ENCODE data around the gene ERMARD.

The ERMARD gene

DNA sequence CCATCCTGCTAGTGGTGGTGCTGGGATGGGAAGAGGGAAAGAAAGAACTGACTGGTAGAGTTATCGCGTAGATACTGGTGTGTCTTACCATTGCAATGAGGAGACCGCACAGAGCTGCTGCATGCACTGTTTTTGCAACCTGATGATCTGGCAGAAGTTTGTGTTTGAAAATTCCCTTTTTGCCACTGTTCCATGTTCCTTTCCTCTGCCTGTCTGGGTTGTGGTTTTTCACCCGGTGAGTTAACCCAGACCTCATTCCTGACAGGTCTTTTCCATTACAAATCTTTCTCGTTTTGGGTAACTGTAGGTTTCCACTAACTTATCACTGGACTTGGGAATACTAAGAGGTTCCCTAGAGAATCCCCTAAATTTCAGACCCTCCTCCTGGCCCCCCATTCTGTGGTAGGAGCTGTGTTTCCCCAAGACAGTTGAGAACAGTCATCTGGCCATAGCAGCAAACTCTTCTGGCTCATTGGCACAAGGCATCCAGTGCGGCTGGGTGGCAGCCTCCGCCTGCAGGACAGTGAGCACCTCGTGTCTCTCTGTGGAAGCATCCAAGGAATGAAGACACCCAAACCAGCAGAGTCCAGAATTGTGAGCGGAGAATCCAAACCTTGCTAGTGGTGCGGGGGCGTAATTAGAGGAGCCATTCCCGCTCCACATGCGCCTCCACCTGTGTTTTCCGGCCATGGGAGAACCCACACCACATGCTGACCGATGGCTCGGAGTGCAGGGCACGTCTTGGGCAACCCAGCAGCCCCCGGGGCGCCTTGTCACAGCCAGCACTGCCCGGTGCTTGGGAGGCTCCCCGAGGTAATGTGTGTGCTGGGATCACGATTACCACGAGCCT, 32.8 kb downstream of the ERMARD start:
- H3K4me1 Mint-ChIP-seq, result peaks cover 3% of the 10 kb centered on the region
- no peaks in the 10 kb centered on the region for H3K9me3 Mint-ChIP-seq
- H3K4me3 Mint-ChIP-seq, result no peak overlapping the region
- no peak for DNase-seq
- peaks cover 16% of the 10 kb centered on the region for H3K36me3 Mint-ChIP-seq
- CTCF ChIA-PET, result interaction anchor here (1.6 kb wide), 1 partner anchor 10 kb away, joined by 4 read pairs; no protein-coding TSS in a partner anchor
- peaks cover 4% of the 10 kb centered on the region for H3K27me3 Mint-ChIP-seq
- no peak overlapping the region for H3K27ac Mint-ChIP-seq

GRCh38 chr6:169784821-169785340, 33.5 kb downstream of the ERMARD start:
- H3K4me3 Mint-ChIP-seq, result no peak overlapping the region
- DNase-seq, result no peak
- no peak overlapping the region for H3K27ac Mint-ChIP-seq
- peaks cover 16% of the 10 kb centered on the region for H3K36me3 Mint-ChIP-seq
- peaks cover 9% of the 10 kb centered on the region for H3K27me3 Mint-ChIP-seq
- CTCF ChIA-PET, result interaction anchor here (1.2 kb wide), 1 partner anchor 12 kb away, joined by 4 read pairs; no protein-coding TSS in a partner anchor
- no peaks in the 10 kb centered on the region for H3K9me3 Mint-ChIP-seq
- H3K4me1 Mint-ChIP-seq, result peaks cover 7% of the 10 kb centered on the region

GRCh38 chr6:169785566-169785965, 34.1 kb downstream of the ERMARD start:
- H3K4me3 Mint-ChIP-seq, result no peak overlapping the region
- peaks cover 14% of the 10 kb centered on the region for H3K4me1 Mint-ChIP-seq
- peaks cover 12% of the 10 kb centered on the region for H3K36me3 Mint-ChIP-seq
- no peak for DNase-seq
- H3K27ac Mint-ChIP-seq, result no peak overlapping the region
- CTCF ChIA-PET, result interaction anchor here (1.2 kb wide), 1 partner anchor 13 kb away, joined by 4 read pairs; no protein-coding TSS in a partner anchor
- H3K27me3 Mint-ChIP-seq, result peaks cover 16% of the 10 kb centered on the region
- no peaks in the 10 kb centered on the region for H3K9me3 Mint-ChIP-seq

- Mint-ChIP-seq H3K9me3 (no peaks in the 10 kb centered on the region), H3K36me3 (peaks cover 12% of the 10 kb centered on the region), H3K27ac (no peak overlapping the region), H3K4me3 (no peak overlapping the region), H3K4me1 (peaks cover 19% of the 10 kb centered on the region), H3K27me3 (peaks cover 22% of the 10 kb centered on the region)
- no peak for DNase-seq
- CTCF ChIA-PET, result no interaction called here
Observed at GRCh38 chr6:169786349-169786748, 34.9 kb downstream of the ERMARD start.

GRCh38 chr6:169787797-169788196, 36.4 kb downstream of the ERMARD start:
- CTCF ChIA-PET, result interaction anchor here (0.6 kb wide), 1 partner anchor 726 kb away, joined by 4 read pairs; no protein-coding TSS in a partner anchor
- Mint-ChIP-seq H3K4me1 (peaks cover 20% of the 10 kb centered on the region), H3K27ac (no peak overlapping the region), H3K36me3 (peaks cover 10% of the 10 kb centered on the region), H3K27me3 (peaks cover 37% of the 10 kb centered on the region), H3K4me3 (no peak overlapping the region), H3K9me3 (no peaks in the 10 kb centered on the region)
- no peak for DNase-seq

- H3K27ac Mint-ChIP-seq, result no peak overlapping the region
- no peaks in the 10 kb centered on the region for H3K9me3 Mint-ChIP-seq
- CTCF ChIA-PET, result interaction anchor here (0.6 to 3.3 kb wide), 3 partner anchors 15 to 78 kb away, joined by 3 to 35 read pairs (median 17); no protein-coding TSS in a partner anchor
- peaks cover 20% of the 10 kb centered on the region for H3K4me1 Mint-ChIP-seq
- DNase-seq, result no peak
- peaks cover 47% of the 10 kb centered on the region for H3K27me3 Mint-ChIP-seq
- H3K36me3 Mint-ChIP-seq, result peaks cover 2% of the 10 kb centered on the region
- no peak overlapping the region for H3K4me3 Mint-ChIP-seq
Observed at GRCh38 chr6:169788809-169789145, 37.4 kb downstream of the ERMARD start.

GRCh38 chr6:169789146-169789943, 37.9 kb downstream of the ERMARD start:
- no peaks in the 10 kb centered on the region for H3K36me3 Mint-ChIP-seq
- peaks cover 52% of the 10 kb centered on the region for H3K27me3 Mint-ChIP-seq
- H3K27ac Mint-ChIP-seq, result no peak overlapping the region
- peak overlapping the region; percentile 72 for H3K4me3 Mint-ChIP-seq
- no peaks in the 10 kb centered on the region for H3K9me3 Mint-ChIP-seq
- no peak for DNase-seq
- CTCF ChIA-PET, result interaction anchor here (0.6 to 3.3 kb wide), 14 partner anchors 9 to 743 kb away, joined by 3 to 35 read pairs (median 4); no protein-coding TSS in a partner anchor
- peaks cover 20% of the 10 kb centered on the region for H3K4me1 Mint-ChIP-seq

DNA sequence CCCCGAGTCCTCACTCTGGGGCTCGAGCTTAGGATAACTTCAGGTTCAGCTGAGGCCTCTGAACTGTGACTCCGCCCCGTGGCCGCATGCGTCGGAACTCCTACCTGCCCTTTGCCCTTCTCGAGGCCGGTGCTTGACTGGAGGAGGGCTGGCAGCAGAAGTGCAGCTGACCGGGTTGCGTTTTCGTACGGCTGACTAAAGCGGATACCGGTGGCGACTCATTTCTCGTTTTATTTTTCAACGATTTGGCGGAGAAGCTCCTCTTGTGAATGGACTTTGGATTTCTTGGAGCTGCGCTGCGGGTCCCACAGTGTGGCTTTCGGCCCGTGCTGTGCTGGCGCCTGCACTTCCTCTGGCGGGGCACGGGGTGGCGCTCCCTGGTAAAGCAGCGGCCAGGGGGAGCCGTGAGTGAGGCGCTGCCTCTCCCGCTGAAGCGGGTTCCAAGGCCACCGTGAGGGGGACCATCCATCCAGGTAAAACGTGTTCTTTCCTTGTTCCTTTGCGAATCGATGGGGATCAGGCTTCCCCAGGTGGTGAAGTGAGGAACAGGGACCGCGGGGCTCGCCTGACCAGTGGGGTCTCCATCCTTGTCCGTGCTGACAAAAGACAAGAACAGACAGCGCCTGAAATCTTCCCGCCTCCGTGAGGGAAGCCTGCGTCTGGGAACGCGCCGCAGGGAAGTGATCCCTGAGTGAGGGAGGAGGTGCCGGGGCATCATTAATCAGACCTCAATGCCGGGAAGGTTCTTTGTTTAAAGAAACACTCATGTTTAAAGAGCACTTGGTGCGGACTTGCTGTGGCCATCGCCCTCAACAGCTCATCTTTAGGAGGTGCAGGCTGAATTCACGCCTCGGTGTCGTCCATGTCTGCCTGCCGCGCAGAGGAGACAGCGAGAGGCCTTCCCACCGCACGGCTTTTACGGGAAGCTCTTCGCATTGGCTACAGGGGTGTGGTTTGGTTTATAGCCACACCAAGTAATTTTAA, 38.8 kb downstream of the ERMARD start:
- Mint-ChIP-seq H3K4me1 (peaks cover 20% of the 10 kb centered on the region), H3K27ac (no peak overlapping the region), H3K36me3 (no peaks in the 10 kb centered on the region), H3K4me3 (peak overlapping the region; percentile 72), H3K9me3 (no peaks in the 10 kb centered on the region), H3K27me3 (peaks cover 61% of the 10 kb centered on the region)
- DNase-seq, result peak; percentile 79
- CTCF ChIA-PET, result interaction anchor here (0.6 to 3.3 kb wide), 24 partner anchors 8 to 762 kb away, joined by 3 to 35 read pairs (median 4); no protein-coding TSS in a partner anchor

GRCh38 chr6:169791721-169792131, 40.3 kb downstream of the ERMARD start:
- H3K27me3 Mint-ChIP-seq, result peaks cover 67% of the 10 kb centered on the region
- DNase-seq, result no peak
- no peaks in the 10 kb centered on the region for H3K36me3 Mint-ChIP-seq
- H3K4me3 Mint-ChIP-seq, result no peak overlapping the region
- no peaks in the 10 kb centered on the region for H3K9me3 Mint-ChIP-seq
- CTCF ChIA-PET, result interaction anchor here (1.1 to 2.4 kb wide), 4 partner anchors 76 to 738 kb away, joined by 3 to 13 read pairs (median 3); no protein-coding TSS in a partner anchor
- H3K4me1 Mint-ChIP-seq, result peaks cover 20% of the 10 kb centered on the region
- no peak overlapping the region for H3K27ac Mint-ChIP-seq

DNA sequence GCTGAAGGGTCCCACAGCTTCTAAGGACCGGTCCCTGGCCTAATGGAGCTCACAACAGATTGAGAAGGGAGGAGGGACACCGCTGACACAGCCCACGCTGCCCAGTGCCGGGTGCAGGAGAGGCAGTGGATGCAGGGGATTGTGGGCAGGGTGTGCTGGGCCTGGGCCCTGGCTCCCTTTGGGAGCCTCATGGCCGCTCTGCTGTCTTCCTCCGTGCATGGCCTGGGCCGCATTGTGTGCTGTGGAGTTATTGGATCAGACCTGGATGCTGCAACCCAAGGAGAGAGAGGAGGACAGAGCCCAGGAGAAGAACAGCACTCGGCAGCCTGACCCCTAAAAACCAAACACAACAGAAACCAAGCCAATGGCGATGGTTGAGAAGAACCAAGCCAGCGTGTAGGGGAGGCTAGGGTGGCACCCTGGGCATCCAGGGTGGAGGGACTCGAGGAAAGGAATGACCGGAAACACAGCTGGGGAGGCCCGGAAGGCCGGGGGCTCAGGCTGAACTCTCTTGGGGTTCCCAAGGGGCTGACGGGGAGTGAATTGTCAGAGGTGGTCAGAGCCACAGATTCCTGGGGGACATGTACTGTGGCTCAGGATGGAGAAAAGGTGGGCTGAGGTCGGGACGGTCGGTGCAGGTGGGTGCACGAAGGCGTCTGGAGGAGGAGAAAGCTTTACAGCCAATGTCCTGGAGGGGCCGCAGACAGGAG, 41.0 kb downstream of the ERMARD start:
- no peaks in the 10 kb centered on the region for H3K36me3 Mint-ChIP-seq
- H3K4me1 Mint-ChIP-seq, result peaks cover 20% of the 10 kb centered on the region
- no peak overlapping the region for H3K4me3 Mint-ChIP-seq
- CTCF ChIA-PET, result interaction anchor here (1.4 kb wide), 1 partner anchor 11 kb away, joined by 3 read pairs; no protein-coding TSS in a partner anchor
- no peaks in the 10 kb centered on the region for H3K9me3 Mint-ChIP-seq
- H3K27ac Mint-ChIP-seq, result no peak overlapping the region
- peaks cover 71% of the 10 kb centered on the region for H3K27me3 Mint-ChIP-seq
- DNase-seq, result no peak

DNA sequence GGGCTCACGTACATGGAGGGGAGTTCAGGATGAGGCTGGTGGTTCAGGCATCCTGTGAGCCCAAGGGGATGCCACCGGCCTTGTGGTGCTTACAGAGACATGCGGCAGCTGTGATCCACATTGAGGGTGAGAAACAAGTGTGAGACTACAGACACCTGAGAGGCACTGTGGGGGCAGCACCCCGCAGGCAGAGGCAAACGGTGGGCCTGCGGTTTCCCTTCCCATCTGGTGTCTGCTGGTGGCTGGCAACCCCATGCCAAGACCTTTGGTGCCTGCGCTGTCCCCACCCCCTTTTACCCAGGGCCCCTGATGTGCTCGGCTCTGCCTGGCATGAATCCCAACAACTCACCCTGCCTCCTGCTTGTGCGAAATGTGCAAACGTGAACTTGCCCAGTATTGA, 42.0 kb downstream of the ERMARD start:
- no peak for DNase-seq
- H3K27me3 Mint-ChIP-seq, result peaks cover 77% of the 10 kb centered on the region
- H3K4me3 Mint-ChIP-seq, result no peak overlapping the region
- CTCF ChIA-PET, result interaction anchor here (1.4 kb wide), 1 partner anchor 10 kb away, joined by 3 read pairs; no protein-coding TSS in a partner anchor
- no peak overlapping the region for H3K27ac Mint-ChIP-seq
- peaks cover 20% of the 10 kb centered on the region for H3K4me1 Mint-ChIP-seq
- no peaks in the 10 kb centered on the region for H3K9me3 Mint-ChIP-seq
- no peaks in the 10 kb centered on the region for H3K36me3 Mint-ChIP-seq

DNA sequence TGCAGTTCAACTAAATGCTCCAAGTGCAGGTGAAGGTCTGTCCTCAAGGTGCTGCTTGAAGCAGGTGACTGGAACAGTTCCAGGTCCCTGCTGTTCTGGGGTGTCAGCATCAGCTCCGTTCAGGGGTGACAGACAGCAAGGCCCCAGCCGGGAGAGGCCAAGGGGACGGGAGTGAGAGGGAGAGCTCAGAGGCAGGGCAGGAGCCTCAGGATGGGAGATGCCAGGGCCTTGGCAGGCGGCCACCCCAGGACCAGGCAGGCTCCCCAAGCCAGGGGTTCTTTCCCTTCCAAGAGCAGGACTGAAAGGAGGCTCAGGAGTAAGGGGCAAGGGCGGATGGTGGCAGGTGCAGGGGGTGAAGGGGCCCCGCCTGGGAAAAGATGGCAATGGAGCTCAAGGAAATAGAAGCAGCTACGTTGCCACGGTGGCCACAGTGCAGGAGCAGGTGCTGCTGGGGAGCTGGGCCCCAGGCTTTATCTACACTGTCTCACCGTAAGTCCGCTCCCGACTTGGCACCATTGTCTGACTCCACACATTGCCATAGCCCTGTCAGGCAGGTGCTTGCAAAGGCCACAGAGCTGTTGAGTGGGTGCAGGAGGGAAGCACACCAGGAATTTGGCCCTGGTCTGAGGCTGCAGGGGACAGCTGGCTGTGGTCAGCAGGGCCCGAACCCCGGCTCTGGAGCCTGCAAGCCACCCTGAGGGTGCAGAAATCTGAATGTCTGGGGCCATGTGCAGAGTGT, 43.1 kb downstream of the ERMARD start:
- Mint-ChIP-seq H3K36me3 (no peaks in the 10 kb centered on the region), H3K4me1 (peaks cover 17% of the 10 kb centered on the region), H3K4me3 (no peak overlapping the region), H3K27me3 (peaks cover 82% of the 10 kb centered on the region), H3K27ac (no peak overlapping the region), H3K9me3 (no peaks in the 10 kb centered on the region)
- CTCF ChIA-PET, result no interaction called here
- no peak for DNase-seq

Measured in activated naive CD4-positive, alpha-beta T cell treated with anti-CD3 and anti-CD28 coated beads, Interleukin-2, amount 10 ng/mL, durations not matched to agents 7 days and 5 days (primary cell).